ENCODE data around the gene SV2B. TPM values are rescaled to one million over a fixed set of nuclear protein-coding genes. Genes with fewer than 3 reads are reported as not detected.

Gene SV2B
- total and polyA plus RNA-seq, 2 donors (not counting 1 experiment from before 2014, with no cell fraction given) = not detected

- no peaks in the 10 kb centered on the region for H3K4me1 ChIP-seq (ENCODE audit: control insufficient read depth in 2 of 2, insufficient read depth in 2 of 2, low read length in 2 of 2)
- Mint-ChIP-seq H3K27ac (no peak overlapping the region), H3K27me3 (peaks cover 34% of the 10 kb centered on the region), H3K4me3 (no peak overlapping the region), H3K9me3 (ENCODE audit: insufficient read depth) (no peaks in the 10 kb centered on the region), H3K4me1 (peaks cover 1% of the 10 kb centered on the region)
- H3K36me3 ChIP-seq (replicated peaks in 1 of 2; ENCODE audit: control extremely low read depth in 1 of 2, control insufficient read depth in 1 of 2, extremely low read depth in 1 of 2, insufficient read depth in 2 of 2, low read length in 1 of 2) = no peaks in the 10 kb centered on the region
- TF ChIP-seq CTCF (IDR thresholded peaks at IDR 0.05) (no peak), EZH2 (IDR thresholded peaks at IDR 0.05; ENCODE audit: borderline replicate concordance, insufficient read depth, low read depth, low read length, poor library complexity, severe bottlenecking) (no peak)
- H2AFZ ChIP-seq (ENCODE audit: insufficient read depth, low read depth, low read length, poor library complexity, severe bottlenecking) = no peak overlapping the region
- intact Hi-C loops (cut with micrococcal nuclease) = no loop called here
- H3K27ac ChIP-seq (ENCODE audit: low read length in 2 of 2) = no peak overlapping the region
- no peak overlapping the region for H3K4me2 ChIP-seq (replicated peaks; ENCODE audit: low read depth, low read length, poor library complexity, severe bottlenecking)
- no peak overlapping the region for H3K4me3 ChIP-seq (ENCODE audit: control extremely low read depth in 1 of 5, extremely low read depth in 1 of 5, insufficient read depth in 1 of 5, low read depth in 2 of 5, low read length in 4 of 5)
- H3K79me2 ChIP-seq (ENCODE audit: control insufficient read depth, insufficient read depth, low read length) = no peaks in the 10 kb centered on the region
- peaks cover 0 to 1% (median 0%) of the 10 kb centered on the region in 3 donors for H3K9me3 ChIP-seq (ENCODE audit: control extremely low read depth in 1 of 3, control insufficient read depth in 2 of 3, insufficient read depth in 1 of 3, low read length in 2 of 3)
- DNase-seq (no peak), ATAC-seq (ENCODE audit: low read depth) (no peak)
- no peak overlapping the region for H3K9ac ChIP-seq (ENCODE audit: low read length)
- 83% methylated on average over 7 of the region's 7 CpGs for WGBS (ENCODE audit: insufficient coverage)
- H3K27me3 ChIP-seq (replicated peaks in 1 of 4; ENCODE audit: control extremely low read depth in 1 of 4, control insufficient read depth in 3 of 4, insufficient read depth in 4 of 4, low read length in 3 of 4) = peaks cover 0 to 7% (median 0%) of the 10 kb centered on the region in 4 experiments
- H4K20me1 ChIP-seq (ENCODE audit: control insufficient read depth, insufficient read depth, low read length, poor library complexity, severe bottlenecking) = no peaks in the 10 kb centered on the region
- ChIA-PET CTCF (no interaction called here), POLR2A (no interaction called here)
These were observed 42.9 kb downstream of the SV2B start for GRCh38 chr15:91142946-91143345.

- H3K27me3 Mint-ChIP-seq = peaks cover 48% of the 10 kb centered on the region
- peaks cover 1% of the 10 kb centered on the region for H3K4me1 Mint-ChIP-seq
- CTCF ChIA-PET = no interaction called here
These were observed 46.7 kb downstream of the SV2B start for GRCh38 chr15:91146728-91147127.

More at GRCh38 chr15:91146728-91147127, 46.7 kb downstream of the SV2B start:
- H3K4me2 ChIP-seq (replicated peaks; ENCODE audit: low read depth, low read length, poor library complexity, severe bottlenecking) = no peak overlapping the region
- no peaks in the 10 kb centered on the region for H3K4me1 ChIP-seq (ENCODE audit: control insufficient read depth in 2 of 2, insufficient read depth in 2 of 2, low read length in 2 of 2)
- H3K79me2 ChIP-seq (ENCODE audit: control insufficient read depth, insufficient read depth, low read length) = no peaks in the 10 kb centered on the region
- H3K4me3 ChIP-seq (ENCODE audit: control extremely low read depth in 1 of 5, extremely low read depth in 1 of 5, insufficient read depth in 1 of 5, low read depth in 2 of 5, low read length in 4 of 5) = no peak overlapping the region
- intact Hi-C loops (cut with micrococcal nuclease) = no loop called here
- peaks cover 0 to 1% (median 0%) of the 10 kb centered on the region in 3 donors for H3K9me3 ChIP-seq (ENCODE audit: control extremely low read depth in 1 of 3, control insufficient read depth in 2 of 3, insufficient read depth in 1 of 3, low read length in 2 of 3)
- ATAC-seq (ENCODE audit: low read depth) (no peak), DNase-seq (no peak)
- Mint-ChIP-seq H3K9me3 (ENCODE audit: insufficient read depth) (no peaks in the 10 kb centered on the region), H3K27ac (no peak overlapping the region), H3K4me3 (no peak overlapping the region)
- no peak overlapping the region for H3K9ac ChIP-seq (ENCODE audit: low read length)
- WGBS (ENCODE audit: insufficient coverage) = 60% methylated on average over 1 of the region's 1 CpG
- no peaks in the 10 kb centered on the region for H3K36me3 ChIP-seq (replicated peaks in 1 of 2; ENCODE audit: control extremely low read depth in 1 of 2, control insufficient read depth in 1 of 2, extremely low read depth in 1 of 2, insufficient read depth in 2 of 2, low read length in 1 of 2)
- H2AFZ ChIP-seq (ENCODE audit: insufficient read depth, low read depth, low read length, poor library complexity, severe bottlenecking) = no peak overlapping the region
- TF ChIP-seq CTCF (IDR thresholded peaks at IDR 0.05) (no peak), EZH2 (IDR thresholded peaks at IDR 0.05; ENCODE audit: borderline replicate concordance, insufficient read depth, low read depth, low read length, poor library complexity, severe bottlenecking) (no peak)
- H3K27me3 ChIP-seq (replicated peaks in 1 of 4; ENCODE audit: control extremely low read depth in 1 of 4, control insufficient read depth in 3 of 4, insufficient read depth in 4 of 4, low read length in 3 of 4) = peaks cover 0 to 15% (median 2%) of the 10 kb centered on the region in 4 experiments
- H4K20me1 ChIP-seq (ENCODE audit: control insufficient read depth, insufficient read depth, low read length, poor library complexity, severe bottlenecking) = no peaks in the 10 kb centered on the region
- no peak overlapping the region for H3K27ac ChIP-seq (ENCODE audit: low read length in 2 of 2)
- POLR2A ChIA-PET = no interaction called here

Measured in B cell (primary cell).